ENCODE measurements around the gene DGAT2.

The DGAT2 gene

DNA sequence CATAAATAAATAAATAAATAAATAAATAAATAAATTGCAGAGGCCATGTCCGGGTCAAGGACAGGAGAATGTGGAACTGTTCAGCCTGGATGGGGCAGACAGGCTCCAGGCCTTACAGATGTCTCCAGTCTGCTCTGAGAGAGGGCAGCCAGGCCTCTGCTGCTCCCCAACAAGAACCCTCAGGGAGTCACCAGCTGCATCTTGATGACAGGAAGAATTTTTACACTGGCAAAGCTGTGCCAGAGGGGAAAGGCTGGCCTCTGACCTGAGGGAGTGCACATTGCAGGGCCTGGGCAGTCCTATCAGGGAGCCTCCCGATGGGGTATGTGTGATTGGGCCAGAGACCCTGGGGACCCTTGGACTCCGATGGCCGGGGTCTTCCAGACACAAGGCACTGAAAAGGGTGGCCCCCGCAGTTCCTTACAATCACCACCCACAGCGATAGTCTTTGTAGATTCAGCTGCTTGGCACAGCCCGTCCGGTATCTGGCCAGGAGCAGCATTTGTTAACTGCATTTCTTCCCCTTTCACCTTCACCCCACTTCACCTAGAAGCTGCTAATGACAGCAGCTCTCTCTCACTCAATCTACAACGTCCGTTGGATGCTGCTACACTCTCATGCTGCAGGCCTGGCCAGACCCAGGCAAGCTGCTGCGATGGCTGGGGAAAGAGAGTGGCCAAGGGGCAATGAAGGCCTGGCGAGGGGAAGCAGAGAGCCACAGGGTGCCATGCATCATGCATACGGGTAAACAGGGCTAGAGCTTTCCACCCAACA lies 42.8 kb upstream of the DGAT2 start:
- H3K4me1 Mint-ChIP-seq = peaks cover 16% of the 10 kb centered on the region
- TF ChIP-seq, protein P1, sequence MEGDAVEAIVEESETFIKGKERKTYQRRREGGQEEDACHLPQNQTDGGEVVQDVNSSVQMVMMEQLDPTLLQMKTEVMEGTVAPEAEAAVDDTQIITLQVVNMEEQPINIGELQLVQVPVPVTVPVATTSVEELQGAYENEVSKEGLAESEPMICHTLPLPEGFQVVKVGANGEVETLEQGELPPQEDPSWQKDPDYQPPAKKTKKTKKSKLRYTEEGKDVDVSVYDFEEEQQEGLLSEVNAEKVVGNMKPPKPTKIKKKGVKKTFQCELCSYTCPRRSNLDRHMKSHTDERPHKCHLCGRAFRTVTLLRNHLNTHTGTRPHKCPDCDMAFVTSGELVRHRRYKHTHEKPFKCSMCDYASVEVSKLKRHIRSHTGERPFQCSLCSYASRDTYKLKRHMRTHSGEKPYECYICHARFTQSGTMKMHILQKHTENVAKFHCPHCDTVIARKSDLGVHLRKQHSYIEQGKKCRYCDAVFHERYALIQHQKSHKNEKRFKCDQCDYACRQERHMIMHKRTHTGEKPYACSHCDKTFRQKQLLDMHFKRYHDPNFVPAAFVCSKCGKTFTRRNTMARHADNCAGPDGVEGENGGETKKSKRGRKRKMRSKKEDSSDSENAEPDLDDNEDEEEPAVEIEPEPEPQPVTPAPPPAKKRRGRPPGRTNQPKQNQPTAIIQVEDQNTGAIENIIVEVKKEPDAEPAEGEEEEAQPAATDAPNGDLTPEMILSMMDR (IDR thresholded peaks at IDR 0.05) = no peak
- no peaks in the 10 kb centered on the region for H3K9me3 Mint-ChIP-seq
- peaks cover 18% of the 10 kb centered on the region for H3K27me3 Mint-ChIP-seq (ENCODE audit: low read depth, poor library complexity)
- no peak overlapping the region for H3K4me3 Mint-ChIP-seq
- no peak overlapping the region for H3K27ac Mint-ChIP-seq
- no peak for DNase-seq
- no peaks in the 10 kb centered on the region for H3K36me3 Mint-ChIP-seq (ENCODE audit: low read depth)

DNA sequence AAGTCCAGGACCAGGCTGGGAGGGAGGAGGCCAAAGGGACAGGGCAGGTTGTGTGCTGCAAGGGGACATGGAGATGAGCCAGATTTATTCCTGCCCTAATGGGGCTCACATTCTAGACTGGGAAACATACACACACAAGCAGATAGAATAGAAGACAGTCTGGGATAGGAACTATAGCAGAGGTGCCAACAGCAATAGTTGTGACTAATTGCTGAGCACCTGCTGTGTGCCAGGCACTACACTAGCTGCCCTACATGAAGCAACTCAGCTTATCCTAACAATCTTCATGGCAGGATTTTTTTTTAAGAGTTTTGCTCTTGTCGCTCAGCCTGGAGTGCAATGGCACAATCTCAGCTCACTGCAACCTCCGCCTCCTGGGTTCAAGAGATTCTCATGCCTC lies 39.6 kb upstream of the DGAT2 start:
- Mint-ChIP-seq H3K4me3 (no peak overlapping the region), H3K9me3 (no peaks in the 10 kb centered on the region), H3K27me3 (ENCODE audit: low read depth, poor library complexity) (peaks cover 11% of the 10 kb centered on the region), H3K36me3 (ENCODE audit: low read depth) (no peaks in the 10 kb centered on the region), H3K27ac (no peak overlapping the region), H3K4me1 (peaks cover 26% of the 10 kb centered on the region)
- no peak for DNase-seq
- TF ChIP-seq, protein P1 (IDR thresholded peaks at IDR 0.05) = no peak

DNA sequence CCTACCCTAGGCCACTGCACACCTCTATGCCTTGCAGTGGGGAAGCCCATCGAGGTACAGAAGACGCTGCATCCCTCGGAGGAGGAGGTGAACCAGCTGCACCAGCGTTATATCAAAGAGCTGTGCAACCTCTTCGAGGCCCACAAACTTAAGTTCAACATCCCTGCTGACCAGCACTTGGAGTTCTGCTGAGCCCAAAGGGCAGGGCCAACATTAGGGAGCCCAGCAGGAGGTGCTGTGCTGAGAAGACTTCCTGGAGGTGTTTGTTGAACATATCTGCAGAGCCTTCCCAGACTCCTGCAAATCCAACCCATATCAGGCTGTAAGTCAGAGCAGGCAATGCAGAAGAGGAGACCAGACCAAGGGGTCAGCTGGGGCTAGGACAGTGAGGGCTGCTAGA lies 37.5 kb upstream of the DGAT2 start:
- DNase-seq = no peak
- Mint-ChIP-seq H3K4me3 (no peak overlapping the region), H3K9me3 (no peaks in the 10 kb centered on the region), H3K27me3 (ENCODE audit: low read depth, poor library complexity) (peaks cover 14% of the 10 kb centered on the region), H3K4me1 (peaks cover 28% of the 10 kb centered on the region), H3K36me3 (ENCODE audit: low read depth) (no peaks in the 10 kb centered on the region), H3K27ac (no peak overlapping the region)
- TF ChIP-seq, protein P1 (IDR thresholded peaks at IDR 0.05) = no peak

DNA sequence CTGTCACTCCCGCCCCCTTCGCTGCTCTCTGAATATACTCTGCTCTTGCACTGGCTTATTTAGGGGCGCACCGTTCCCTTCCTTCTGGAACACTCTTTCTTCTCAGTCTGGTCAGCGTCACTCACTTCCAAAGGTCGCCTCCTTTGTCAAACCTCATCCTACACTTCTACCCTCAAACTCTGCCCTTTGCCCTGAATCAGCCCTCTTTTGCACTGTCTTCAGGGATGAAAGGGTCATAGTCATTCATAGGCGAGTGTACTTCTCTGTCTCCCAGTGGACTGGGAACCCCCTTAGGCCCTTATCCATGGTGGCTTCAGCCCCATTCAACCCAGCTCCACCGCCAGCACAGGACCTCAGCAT lies 35.5 kb upstream of the DGAT2 start:
- Mint-ChIP-seq H3K27ac (no peak overlapping the region), H3K27me3 (ENCODE audit: low read depth, poor library complexity) (peaks cover 8% of the 10 kb centered on the region), H3K36me3 (ENCODE audit: low read depth) (no peaks in the 10 kb centered on the region), H3K4me3 (no peak overlapping the region), H3K4me1 (peaks cover 28% of the 10 kb centered on the region), H3K9me3 (peaks cover under 1% of the 10 kb centered on the region)
- TF ChIP-seq, protein P1 (IDR thresholded peaks at IDR 0.05) = no peak
- DNase-seq = no peak

DNA sequence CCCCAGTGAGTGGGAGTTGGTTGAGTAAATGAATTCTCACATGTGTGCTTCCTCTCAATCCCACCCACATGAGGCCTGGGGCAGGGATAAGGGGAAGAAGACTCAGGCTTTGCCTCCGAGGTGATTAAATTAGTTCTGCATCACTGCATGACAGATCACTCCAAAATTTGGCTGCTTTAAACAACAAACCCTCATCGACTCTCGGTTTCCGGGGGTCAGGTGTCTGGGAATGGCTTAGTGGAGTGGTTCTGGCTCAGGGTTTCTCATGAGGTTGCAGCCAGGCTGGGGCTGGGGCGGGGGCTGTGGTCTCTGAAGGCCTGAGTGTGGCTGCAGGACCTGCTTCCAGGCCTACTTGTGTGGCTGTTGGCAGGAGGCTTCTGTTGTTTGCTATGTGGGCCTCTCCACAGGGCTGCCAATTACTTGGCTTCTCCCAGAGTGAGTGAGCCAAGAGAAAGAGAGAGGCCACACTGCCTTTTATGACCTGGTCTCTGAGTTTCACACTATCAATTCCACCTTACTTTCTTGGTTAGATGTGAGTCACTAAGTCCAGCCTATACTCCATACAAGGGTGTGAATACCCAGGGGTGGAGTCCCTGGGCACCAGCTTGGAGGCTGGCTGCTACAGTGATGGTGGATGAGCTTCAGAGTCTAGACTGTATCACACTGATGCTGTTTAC lies 35.0 kb upstream of the DGAT2 start:
- peak; percentile 28 for DNase-seq
- peaks cover 5% of the 10 kb centered on the region for H3K9me3 Mint-ChIP-seq
- no peak overlapping the region for H3K4me3 Mint-ChIP-seq
- peak overlapping the region; percentile 80 for H3K27ac Mint-ChIP-seq
- H3K27me3 Mint-ChIP-seq (ENCODE audit: low read depth, poor library complexity) = peaks cover 7% of the 10 kb centered on the region
- H3K36me3 Mint-ChIP-seq (ENCODE audit: low read depth) = no peaks in the 10 kb centered on the region
- peaks cover 28% of the 10 kb centered on the region for H3K4me1 Mint-ChIP-seq
- TF ChIP-seq, protein P1 (IDR thresholded peaks at IDR 0.05) = no peak

Measured in nephron progenitor cell (in vitro differentiated cells).